ENCODE measurements around the gene GJB5.

DNA sequence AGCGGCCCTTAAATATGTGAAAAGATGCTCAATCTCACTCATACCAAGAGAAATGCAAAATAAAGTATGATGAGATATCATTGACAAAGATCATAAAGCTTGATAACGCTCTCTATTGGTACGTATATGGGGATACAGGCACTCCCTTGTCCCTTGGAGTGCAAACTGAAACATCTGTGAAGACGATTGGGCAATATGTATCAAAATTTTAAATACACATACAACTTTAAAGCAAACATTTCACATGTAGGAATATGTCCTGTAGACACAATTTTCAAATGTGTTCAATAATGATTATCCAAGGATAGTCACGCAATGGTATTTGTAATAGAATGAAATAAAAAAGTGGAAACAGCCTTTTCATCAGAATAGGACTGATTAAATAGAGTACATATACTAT lies 24.2 kb downstream of the GJB5 start:
- TF ChIP-seq POLR2AphosphoS5 (IDR thresholded peaks at IDR 0.05; ENCODE audit: low read depth, low read length) (no peak), TAF1 (IDR thresholded peaks at IDR 0.05; ENCODE audit: borderline replicate concordance, insufficient read depth, low read length) (no peak), SIN3A (IDR thresholded peaks at IDR 0.05; ENCODE audit: borderline replicate concordance, insufficient read depth, low read length) (no peak)
- TF ChIP-seq, protein P1, sequence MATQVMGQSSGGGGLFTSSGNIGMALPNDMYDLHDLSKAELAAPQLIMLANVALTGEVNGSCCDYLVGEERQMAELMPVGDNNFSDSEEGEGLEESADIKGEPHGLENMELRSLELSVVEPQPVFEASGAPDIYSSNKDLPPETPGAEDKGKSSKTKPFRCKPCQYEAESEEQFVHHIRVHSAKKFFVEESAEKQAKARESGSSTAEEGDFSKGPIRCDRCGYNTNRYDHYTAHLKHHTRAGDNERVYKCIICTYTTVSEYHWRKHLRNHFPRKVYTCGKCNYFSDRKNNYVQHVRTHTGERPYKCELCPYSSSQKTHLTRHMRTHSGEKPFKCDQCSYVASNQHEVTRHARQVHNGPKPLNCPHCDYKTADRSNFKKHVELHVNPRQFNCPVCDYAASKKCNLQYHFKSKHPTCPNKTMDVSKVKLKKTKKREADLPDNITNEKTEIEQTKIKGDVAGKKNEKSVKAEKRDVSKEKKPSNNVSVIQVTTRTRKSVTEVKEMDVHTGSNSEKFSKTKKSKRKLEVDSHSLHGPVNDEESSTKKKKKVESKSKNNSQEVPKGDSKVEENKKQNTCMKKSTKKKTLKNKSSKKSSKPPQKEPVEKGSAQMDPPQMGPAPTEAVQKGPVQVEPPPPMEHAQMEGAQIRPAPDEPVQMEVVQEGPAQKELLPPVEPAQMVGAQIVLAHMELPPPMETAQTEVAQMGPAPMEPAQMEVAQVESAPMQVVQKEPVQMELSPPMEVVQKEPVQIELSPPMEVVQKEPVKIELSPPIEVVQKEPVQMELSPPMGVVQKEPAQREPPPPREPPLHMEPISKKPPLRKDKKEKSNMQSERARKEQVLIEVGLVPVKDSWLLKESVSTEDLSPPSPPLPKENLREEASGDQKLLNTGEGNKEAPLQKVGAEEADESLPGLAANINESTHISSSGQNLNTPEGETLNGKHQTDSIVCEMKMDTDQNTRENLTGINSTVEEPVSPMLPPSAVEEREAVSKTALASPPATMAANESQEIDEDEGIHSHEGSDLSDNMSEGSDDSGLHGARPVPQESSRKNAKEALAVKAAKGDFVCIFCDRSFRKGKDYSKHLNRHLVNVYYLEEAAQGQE (IDR thresholded peaks at IDR 0.05; ENCODE audit: insufficient read depth in 1 of 2, low read depth in 2 of 2, low read length in 2 of 2): no peak
